WTC11 (cell line): Measurements from ENCODE around the gene ARHGAP6.

Experiments
- USF2 ChIP-seq: sonication (generic); formaldehyde crosslinking; IDR thresholded peaks from 2 replicates; pipeline ENCODE4 v1.8.1; 2023; ENCODE audit warnings: mild to moderate bottlenecking, missing genetic modification reagents, moderate library complexity
- TF ChIP-seq, protein P1 (sequence below): fragments of 200-600 bp; IDR thresholded peaks from 2 replicates; pipeline ENCODE4 v1.8.0; 2022; ENCODE audit warnings: antibody characterized with exemption

GRCh38 chrX:11341274-11342201 lies 324.2 kb downstream of the ARHGAP6 start:
- TF ChIP-seq, protein P1, sequence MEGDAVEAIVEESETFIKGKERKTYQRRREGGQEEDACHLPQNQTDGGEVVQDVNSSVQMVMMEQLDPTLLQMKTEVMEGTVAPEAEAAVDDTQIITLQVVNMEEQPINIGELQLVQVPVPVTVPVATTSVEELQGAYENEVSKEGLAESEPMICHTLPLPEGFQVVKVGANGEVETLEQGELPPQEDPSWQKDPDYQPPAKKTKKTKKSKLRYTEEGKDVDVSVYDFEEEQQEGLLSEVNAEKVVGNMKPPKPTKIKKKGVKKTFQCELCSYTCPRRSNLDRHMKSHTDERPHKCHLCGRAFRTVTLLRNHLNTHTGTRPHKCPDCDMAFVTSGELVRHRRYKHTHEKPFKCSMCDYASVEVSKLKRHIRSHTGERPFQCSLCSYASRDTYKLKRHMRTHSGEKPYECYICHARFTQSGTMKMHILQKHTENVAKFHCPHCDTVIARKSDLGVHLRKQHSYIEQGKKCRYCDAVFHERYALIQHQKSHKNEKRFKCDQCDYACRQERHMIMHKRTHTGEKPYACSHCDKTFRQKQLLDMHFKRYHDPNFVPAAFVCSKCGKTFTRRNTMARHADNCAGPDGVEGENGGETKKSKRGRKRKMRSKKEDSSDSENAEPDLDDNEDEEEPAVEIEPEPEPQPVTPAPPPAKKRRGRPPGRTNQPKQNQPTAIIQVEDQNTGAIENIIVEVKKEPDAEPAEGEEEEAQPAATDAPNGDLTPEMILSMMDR = no peak
- no peak for TF ChIP-seq USF2
